ENCODE measurements around the gene STS. TPM values are rescaled to one million over a fixed set of nuclear protein-coding genes. Genes with fewer than 3 reads are reported as not detected.

Gene STS
- total RNA-seq, 2 experiments from 2014 or later, result 0.47 to 0.50 TPM

DNA sequence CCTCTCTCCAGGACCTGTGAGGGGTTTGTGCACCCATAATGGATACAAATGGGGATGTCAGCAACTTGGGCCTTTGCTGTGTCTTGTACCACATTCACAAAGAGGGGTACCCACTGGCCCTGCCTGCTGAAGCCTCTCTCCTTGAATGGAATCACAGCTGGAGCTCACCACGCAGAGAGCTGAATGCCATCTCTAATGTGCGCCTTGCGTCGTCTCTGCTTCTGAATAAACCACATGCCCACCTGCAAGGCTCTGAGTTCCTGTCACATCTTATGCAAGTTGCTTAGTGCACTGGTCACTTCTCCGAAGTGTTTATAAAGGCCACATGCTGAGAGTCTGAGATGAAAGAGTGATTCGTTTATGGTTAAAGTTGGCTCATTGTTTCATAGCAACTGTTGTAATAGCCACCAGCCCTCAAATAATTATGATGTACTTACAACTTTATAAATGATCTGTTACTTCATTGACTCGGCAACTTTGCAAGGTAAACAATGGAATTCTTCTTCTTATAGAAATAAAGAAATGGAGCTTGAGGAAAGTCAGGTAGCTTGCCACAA lies 6.6 kb downstream of the STS start:
- CTCF ChIA-PET, result no interaction called here
- no peak for ATAC-seq (ENCODE audit: poor library complexity)

DNA sequence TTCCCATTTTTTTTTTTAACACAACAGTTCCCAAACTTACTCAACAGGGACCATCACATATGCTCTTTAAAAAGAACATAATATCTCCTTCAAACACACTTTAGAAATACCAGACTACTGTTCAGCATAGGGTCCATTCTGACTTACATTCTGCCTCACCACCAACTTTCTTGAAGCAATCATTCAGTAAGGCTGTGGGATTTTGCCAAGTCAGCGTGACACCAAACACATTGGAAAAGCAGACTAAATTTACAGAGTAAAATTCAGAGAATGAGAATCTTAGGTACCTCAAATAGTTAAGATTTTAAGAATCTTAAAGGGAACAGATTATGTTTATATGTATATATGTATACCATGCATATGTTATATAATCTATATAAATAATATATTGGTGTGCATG lies 7.7 kb downstream of the STS start:
- H3K4me1 ChIP-seq (ENCODE audit: insufficient read depth, low read length), result no peaks in the 10 kb centered on the region
- H3K36me3 Mint-ChIP-seq (ENCODE audit: low read depth), result no peaks in the 10 kb centered on the region
- no peaks in the 10 kb centered on the region for H3K27me3 ChIP-seq (ENCODE audit: control insufficient read depth in 1 of 2, insufficient read depth in 2 of 2, low read length in 2 of 2)
- H3K4me1 Mint-ChIP-seq (ENCODE audit: low read depth), result no peaks in the 10 kb centered on the region
- CTCF ChIA-PET, result no interaction called here
- H3K27me3 Mint-ChIP-seq, result no peaks in the 10 kb centered on the region
- TF ChIP-seq, protein P1, sequence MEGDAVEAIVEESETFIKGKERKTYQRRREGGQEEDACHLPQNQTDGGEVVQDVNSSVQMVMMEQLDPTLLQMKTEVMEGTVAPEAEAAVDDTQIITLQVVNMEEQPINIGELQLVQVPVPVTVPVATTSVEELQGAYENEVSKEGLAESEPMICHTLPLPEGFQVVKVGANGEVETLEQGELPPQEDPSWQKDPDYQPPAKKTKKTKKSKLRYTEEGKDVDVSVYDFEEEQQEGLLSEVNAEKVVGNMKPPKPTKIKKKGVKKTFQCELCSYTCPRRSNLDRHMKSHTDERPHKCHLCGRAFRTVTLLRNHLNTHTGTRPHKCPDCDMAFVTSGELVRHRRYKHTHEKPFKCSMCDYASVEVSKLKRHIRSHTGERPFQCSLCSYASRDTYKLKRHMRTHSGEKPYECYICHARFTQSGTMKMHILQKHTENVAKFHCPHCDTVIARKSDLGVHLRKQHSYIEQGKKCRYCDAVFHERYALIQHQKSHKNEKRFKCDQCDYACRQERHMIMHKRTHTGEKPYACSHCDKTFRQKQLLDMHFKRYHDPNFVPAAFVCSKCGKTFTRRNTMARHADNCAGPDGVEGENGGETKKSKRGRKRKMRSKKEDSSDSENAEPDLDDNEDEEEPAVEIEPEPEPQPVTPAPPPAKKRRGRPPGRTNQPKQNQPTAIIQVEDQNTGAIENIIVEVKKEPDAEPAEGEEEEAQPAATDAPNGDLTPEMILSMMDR (IDR thresholded peaks at IDR 0.05), result no peak
- H3K4me3 ChIP-seq (ENCODE audit: low read length), result no peak overlapping the region
- intact Hi-C loops (cut with DNase I, micrococcal nuclease), result no loop called here
- H3K27ac Mint-ChIP-seq, result no peak overlapping the region
- no peak overlapping the region for H3K27ac ChIP-seq (ENCODE audit: low read depth in 1 of 2, low read length in 2 of 2)
- no peaks in the 10 kb centered on the region for H3K9me3 ChIP-seq (ENCODE audit: control insufficient read depth in 1 of 2, insufficient read depth in 1 of 2, low read length in 2 of 2)
- no peak for DNase-seq
- no peaks in the 10 kb centered on the region for H3K9me3 Mint-ChIP-seq
- POLR2A ChIA-PET, result no interaction called here
- no peak overlapping the region for H3K4me3 Mint-ChIP-seq
- ATAC-seq (ENCODE audit: poor library complexity), result no peak
- H3K36me3 ChIP-seq (ENCODE audit: insufficient read depth, low read length), result no peaks in the 10 kb centered on the region

More for the DNA sequence above, 6.6 kb downstream of the STS start:
- no peak overlapping the region for H3K27ac Mint-ChIP-seq
- Histone ChIP-seq H3K36me3 (ENCODE audit: insufficient read depth, low read length) (no peaks in the 10 kb centered on the region), H3K27ac (ENCODE audit: low read depth in 1 of 2, low read length in 2 of 2) (no peak overlapping the region), H3K9me3 (ENCODE audit: control insufficient read depth in 1 of 2, insufficient read depth in 1 of 2, low read length in 2 of 2) (no peaks in the 10 kb centered on the region), H3K4me1 (ENCODE audit: insufficient read depth, low read length) (no peaks in the 10 kb centered on the region), H3K27me3 (ENCODE audit: control insufficient read depth in 1 of 2, insufficient read depth in 2 of 2, low read length in 2 of 2) (no peaks in the 10 kb centered on the region), H3K4me3 (ENCODE audit: low read length) (no peak overlapping the region)
- POLR2A ChIA-PET, result no interaction called here
- no peak for DNase-seq
- H3K27me3 Mint-ChIP-seq, result no peaks in the 10 kb centered on the region
- H3K4me1 Mint-ChIP-seq (ENCODE audit: low read depth), result no peaks in the 10 kb centered on the region
- intact Hi-C loops (cut with DNase I, micrococcal nuclease), result no loop called here
- no peaks in the 10 kb centered on the region for H3K9me3 Mint-ChIP-seq
- H3K4me3 Mint-ChIP-seq, result no peak overlapping the region
- TF ChIP-seq, protein P1 (IDR thresholded peaks at IDR 0.05), result no peak
- no peaks in the 10 kb centered on the region for H3K36me3 Mint-ChIP-seq (ENCODE audit: low read depth)

DNA sequence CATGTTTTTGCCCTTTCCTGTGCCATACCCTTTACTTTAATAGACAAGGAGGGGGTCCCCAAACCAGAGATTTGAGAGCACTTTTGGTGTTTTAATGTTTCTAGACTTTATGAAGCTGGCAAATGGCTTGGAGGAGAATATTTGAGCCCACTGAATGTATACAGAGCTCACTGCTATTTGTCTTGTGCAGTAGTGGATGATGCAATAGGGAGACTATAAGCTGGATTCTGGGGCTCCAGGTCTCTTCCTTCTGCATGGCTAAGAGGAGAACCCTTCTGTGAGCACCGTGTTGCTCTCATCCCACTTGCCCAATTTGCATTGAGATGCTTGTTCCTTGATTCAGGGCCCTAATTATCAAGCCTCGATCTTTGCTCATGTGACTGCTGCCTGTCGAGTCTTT lies 9.4 kb downstream of the STS start:
- ATAC-seq (ENCODE audit: poor library complexity), result no peak
- no peaks in the 10 kb centered on the region for H3K9me3 Mint-ChIP-seq
- no peaks in the 10 kb centered on the region for H3K27me3 ChIP-seq (ENCODE audit: control insufficient read depth in 1 of 2, insufficient read depth in 2 of 2, low read length in 2 of 2)
- H3K36me3 Mint-ChIP-seq (ENCODE audit: low read depth), result no peaks in the 10 kb centered on the region
- H3K4me1 ChIP-seq (ENCODE audit: insufficient read depth, low read length), result no peaks in the 10 kb centered on the region
- H3K9me3 ChIP-seq (ENCODE audit: control insufficient read depth in 1 of 2, insufficient read depth in 1 of 2, low read length in 2 of 2), result no peaks in the 10 kb centered on the region
- H3K4me1 Mint-ChIP-seq (ENCODE audit: low read depth), result no peaks in the 10 kb centered on the region
- no peaks in the 10 kb centered on the region for H3K36me3 ChIP-seq (ENCODE audit: insufficient read depth, low read length)
- intact Hi-C loops (cut with DNase I, micrococcal nuclease), result no loop called here
- H3K27ac Mint-ChIP-seq, result no peak overlapping the region
- POLR2A ChIA-PET, result no interaction called here
- DNase-seq, result no peak
- H3K27ac ChIP-seq (ENCODE audit: low read depth in 1 of 2, low read length in 2 of 2), result no peak overlapping the region
- TF ChIP-seq, protein P1 (IDR thresholded peaks at IDR 0.05), result no peak
- CTCF ChIA-PET, result no interaction called here
- H3K4me3 ChIP-seq (ENCODE audit: low read length), result no peak overlapping the region
- H3K4me3 Mint-ChIP-seq, result no peak overlapping the region
- H3K27me3 Mint-ChIP-seq, result no peaks in the 10 kb centered on the region
